Measurements from ENCODE around the gene SHC4. TPM values are rescaled to one million over a fixed set of nuclear protein-coding genes. Genes with fewer than 3 reads are reported as not detected.

Gene SHC4
- total RNA-seq, 1 experiment from 2014 or later = 0.44 TPM

DNA sequence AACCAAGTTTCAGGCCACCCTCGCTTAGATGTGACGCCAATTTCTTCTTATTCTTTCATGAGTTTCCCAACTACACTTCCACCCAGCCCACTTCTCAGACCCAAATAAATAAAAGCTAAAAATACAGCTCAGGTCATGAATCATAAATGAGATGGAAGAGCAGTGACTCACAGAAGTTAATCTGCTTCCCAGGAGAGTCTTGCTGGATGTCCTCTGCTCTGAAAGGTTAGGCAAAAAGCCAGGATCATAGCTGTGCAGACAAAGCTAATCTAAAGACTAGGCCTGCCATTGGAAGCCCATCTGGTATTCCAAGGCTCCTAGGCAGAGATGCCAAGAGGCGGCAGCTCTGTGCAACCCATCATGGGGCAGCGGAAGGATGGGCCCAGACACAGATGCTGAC, 24.1 kb downstream of the SHC4 start:
- no peaks in the 10 kb centered on the region for H3K36me3 ChIP-seq (ENCODE audit: low read depth)
- CTCF ChIA-PET = no interaction called here
- H2AFZ ChIP-seq = no peak overlapping the region
- no TSS peak for BruUV-seq (replicated peaks)
- H3K79me2 ChIP-seq (ENCODE audit: low read depth) = no peaks in the 10 kb centered on the region
- no peak for DNase-seq
- H4K20me1 ChIP-seq (ENCODE audit: insufficient read depth) = no peaks in the 10 kb centered on the region
- POLR2A ChIA-PET (ENCODE audit: unreplicated experiment) = no interaction called here
- H3K27me3 ChIP-seq (ENCODE audit: insufficient read depth, low read depth) = no peaks in the 10 kb centered on the region
- intact Hi-C loops (cut with micrococcal nuclease; ENCODE audit: unreplicated experiment) = no loop called here
- H3K9me3 ChIP-seq (ENCODE audit: insufficient read depth, low read depth) = no peaks in the 10 kb centered on the region
- H3K4me1 ChIP-seq (replicated peaks; ENCODE audit: insufficient read depth) = no peaks in the 10 kb centered on the region
- no peaks in the 10 kb centered on the region for H3K9me2 ChIP-seq (ENCODE audit: insufficient read depth)
- H3K27ac ChIP-seq = no peak overlapping the region
- no peak overlapping the region for H3K4me2 ChIP-seq
- H3F3A ChIP-seq (ENCODE audit: insufficient read depth, low read depth) = no peaks in the 10 kb centered on the region
- TF ChIP-seq EZH2 (IDR thresholded peaks at IDR 0.05; ENCODE audit: low read depth) (no peak), CTCF (conservative IDR thresholded peaks at IDR 0.05) (no peak)
- H3K4me3 ChIP-seq = no peak overlapping the region

GRCh38 chr15:48937886-48938285, 25.8 kb downstream of the SHC4 start:
- TF ChIP-seq EZH2 (IDR thresholded peaks at IDR 0.05; ENCODE audit: low read depth) (no peak), CTCF (conservative IDR thresholded peaks at IDR 0.05) (no peak)
- intact Hi-C loops (cut with micrococcal nuclease; ENCODE audit: unreplicated experiment) = no loop called here
- Histone ChIP-seq H4K20me1 (ENCODE audit: insufficient read depth) (no peaks in the 10 kb centered on the region), H3K79me2 (ENCODE audit: low read depth) (no peaks in the 10 kb centered on the region), H3K4me2 (no peak overlapping the region), H3K4me1 (replicated peaks; ENCODE audit: insufficient read depth) (no peaks in the 10 kb centered on the region), H3K4me3 (no peak overlapping the region), H3K27ac (no peak overlapping the region), H3K27me3 (ENCODE audit: insufficient read depth, low read depth) (no peaks in the 10 kb centered on the region), H3F3A (ENCODE audit: insufficient read depth, low read depth) (no peaks in the 10 kb centered on the region), H3K9me2 (ENCODE audit: insufficient read depth) (no peaks in the 10 kb centered on the region), H3K36me3 (ENCODE audit: low read depth) (no peaks in the 10 kb centered on the region), H2AFZ (no peak overlapping the region), H3K9me3 (ENCODE audit: insufficient read depth, low read depth) (no peaks in the 10 kb centered on the region)
- ChIA-PET CTCF (no interaction called here), POLR2A (ENCODE audit: unreplicated experiment) (no interaction called here)
- no peak for DNase-seq
- no TSS peak for BruUV-seq (replicated peaks)

GRCh38 chr15:48936666-48937065, 27.1 kb downstream of the SHC4 start:
- H3K9me2 ChIP-seq (ENCODE audit: insufficient read depth) = no peaks in the 10 kb centered on the region
- no peak overlapping the region for H3K27ac ChIP-seq
- no peaks in the 10 kb centered on the region for H3K27me3 ChIP-seq (ENCODE audit: insufficient read depth, low read depth)
- H3K4me1 ChIP-seq (replicated peaks; ENCODE audit: insufficient read depth) = no peaks in the 10 kb centered on the region
- H2AFZ ChIP-seq = no peak overlapping the region
- no peak overlapping the region for H3K4me3 ChIP-seq
- no peaks in the 10 kb centered on the region for H3K36me3 ChIP-seq (ENCODE audit: low read depth)
- no peaks in the 10 kb centered on the region for H3K79me2 ChIP-seq (ENCODE audit: low read depth)
- H3K9me3 ChIP-seq (ENCODE audit: insufficient read depth, low read depth) = no peaks in the 10 kb centered on the region
- no peaks in the 10 kb centered on the region for H3F3A ChIP-seq (ENCODE audit: insufficient read depth, low read depth)
- DNase-seq = no peak
- ChIA-PET POLR2A (ENCODE audit: unreplicated experiment) (no interaction called here), CTCF (no interaction called here)
- H3K4me2 ChIP-seq = no peak overlapping the region
- intact Hi-C loops (cut with micrococcal nuclease; ENCODE audit: unreplicated experiment) = no loop called here
- BruUV-seq (replicated peaks) = no TSS peak
- TF ChIP-seq CTCF (conservative IDR thresholded peaks at IDR 0.05) (no peak), EZH2 (IDR thresholded peaks at IDR 0.05; ENCODE audit: low read depth) (no peak)
- H4K20me1 ChIP-seq (ENCODE audit: insufficient read depth) = no peaks in the 10 kb centered on the region

Measured in PC-9 (cell line).